HG03354 (cell line): ENCODE results near the gene PPM1H.
"Not testable (repeated sequence)": the region's sequence is repeated elsewhere in the genome, so short reads cannot be mapped to it uniquely, and the experiment has no call there.

Source experiments
- ATAC-seq: cut with Tn5 transposase; IDR thresholded peaks from one replicate; pipeline ENCODE4 v1.9.1; 2021; ENCODE audit warnings: mild to moderate bottlenecking; ENCODE audit not compliant: unreplicated experiment, poor library complexity, severe bottlenecking

Gene PPM1H

GRCh38 chr12:62882140-62882539 lies 52.8 kb downstream of the PPM1H start:
- ATAC-seq: no peak

- ATAC-seq: no peak
These were observed 55.3 kb downstream of the PPM1H start for GRCh38 chr12:62879691-62880090.

GRCh38 chr12:62879228-62879627 lies 55.7 kb downstream of the PPM1H start:
- not testable (repeated sequence) for ATAC-seq

- ATAC-seq: no peak
These were observed 56.7 kb downstream of the PPM1H start for GRCh38 chr12:62878211-62878610.

- ATAC-seq: no peak
These were observed 57.9 kb downstream of the PPM1H start for GRCh38 chr12:62876938-62877548.

GRCh38 chr12:62873826-62874448 lies 61.0 kb downstream of the PPM1H start:
- ATAC-seq: no peak

GRCh38 chr12:62873116-62873825 lies 61.7 kb downstream of the PPM1H start:
- no peak for ATAC-seq

- no peak for ATAC-seq
These were observed 66.1 kb downstream of the PPM1H start for GRCh38 chr12:62868820-62869219.

- no peak for ATAC-seq
These were observed 68.4 kb downstream of the PPM1H start for GRCh38 chr12:62866451-62867082.

- ATAC-seq: no peak
These were observed 69.0 kb downstream of the PPM1H start for GRCh38 chr12:62865937-62866336.

GRCh38 chr12:62865065-62865464 lies 69.9 kb downstream of the PPM1H start:
- ATAC-seq: no peak

GRCh38 chr12:62862259-62862881 lies 72.6 kb downstream of the PPM1H start:
- no peak for ATAC-seq

GRCh38 chr12:62861586-62861985 lies 73.4 kb downstream of the PPM1H start:
- no peak for ATAC-seq

GRCh38 chr12:62860501-62861411 lies 74.2 kb downstream of the PPM1H start:
- no peak for ATAC-seq

- ATAC-seq: no peak
These were observed 74.9 kb downstream of the PPM1H start for GRCh38 chr12:62860020-62860419.

- no peak for ATAC-seq
These were observed 75.6 kb downstream of the PPM1H start for GRCh38 chr12:62859321-62859737.

- ATAC-seq: no peak
These were observed 78.5 kb downstream of the PPM1H start for GRCh38 chr12:62856454-62856853.

GRCh38 chr12:62854024-62854423 lies 80.9 kb downstream of the PPM1H start:
- no peak for ATAC-seq

- ATAC-seq: no peak
These were observed 85.6 kb downstream of the PPM1H start for GRCh38 chr12:62849398-62849797.
